D341Med (cell line): ENCODE results near the gene MBD6.
A peak's percentile ranks its signal among the peaks of the same experiment; 100 is the strongest.
"Not testable (repeated sequence)": the region's sequence is repeated elsewhere in the genome, so short reads cannot be mapped to it uniquely, and the experiment has no call there.

Experiments used
- DNase-seq: peaks from one replicate; pipeline ENCODE4 v3.0.0; 2012; ENCODE audit warnings: low spot score

The MBD6 gene

DNA sequence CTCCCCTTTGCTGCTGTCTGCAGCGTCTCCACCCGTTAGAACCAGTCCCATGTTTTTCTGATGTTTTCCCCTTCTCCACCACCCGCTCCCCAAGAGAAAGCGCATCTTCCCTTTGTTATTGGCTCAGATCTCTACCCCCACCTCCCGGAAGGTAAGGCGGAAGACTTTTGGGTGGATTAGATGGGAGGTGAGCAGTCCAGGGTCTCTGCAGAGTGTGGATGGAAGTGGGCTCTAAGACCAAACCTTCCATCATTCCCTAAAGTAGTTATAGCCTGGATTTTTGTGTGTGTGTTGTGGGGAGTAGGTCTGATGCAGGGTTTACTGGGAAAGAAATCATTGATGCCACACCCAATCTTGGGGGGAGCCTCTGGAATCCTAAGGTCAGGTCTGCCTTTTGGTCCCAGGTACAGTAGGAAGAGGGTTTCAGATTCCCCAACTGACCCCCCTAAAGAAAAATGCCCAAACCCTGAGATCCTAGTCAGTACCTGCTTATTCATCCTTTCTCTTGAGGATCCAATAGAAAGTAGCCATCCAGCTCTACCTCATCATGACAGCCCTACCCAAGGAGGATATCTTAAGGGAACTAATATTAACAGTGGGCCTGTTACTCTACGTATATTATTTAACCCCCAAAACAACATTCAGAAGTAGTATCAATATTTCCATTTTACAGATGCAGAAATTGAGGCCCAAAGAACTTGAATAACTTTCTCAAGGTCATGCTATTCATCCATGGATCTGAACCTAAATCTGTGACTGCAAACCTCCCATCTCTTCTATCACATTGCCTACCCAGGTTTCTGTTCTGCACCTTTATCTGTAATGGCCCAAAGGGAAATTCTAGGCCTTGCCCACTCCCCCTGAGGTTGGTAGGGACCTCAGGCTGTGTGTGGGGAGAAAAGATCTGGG, 28.3 kb downstream of the MBD6 start:
- DNase-seq, result no peak

DNA sequence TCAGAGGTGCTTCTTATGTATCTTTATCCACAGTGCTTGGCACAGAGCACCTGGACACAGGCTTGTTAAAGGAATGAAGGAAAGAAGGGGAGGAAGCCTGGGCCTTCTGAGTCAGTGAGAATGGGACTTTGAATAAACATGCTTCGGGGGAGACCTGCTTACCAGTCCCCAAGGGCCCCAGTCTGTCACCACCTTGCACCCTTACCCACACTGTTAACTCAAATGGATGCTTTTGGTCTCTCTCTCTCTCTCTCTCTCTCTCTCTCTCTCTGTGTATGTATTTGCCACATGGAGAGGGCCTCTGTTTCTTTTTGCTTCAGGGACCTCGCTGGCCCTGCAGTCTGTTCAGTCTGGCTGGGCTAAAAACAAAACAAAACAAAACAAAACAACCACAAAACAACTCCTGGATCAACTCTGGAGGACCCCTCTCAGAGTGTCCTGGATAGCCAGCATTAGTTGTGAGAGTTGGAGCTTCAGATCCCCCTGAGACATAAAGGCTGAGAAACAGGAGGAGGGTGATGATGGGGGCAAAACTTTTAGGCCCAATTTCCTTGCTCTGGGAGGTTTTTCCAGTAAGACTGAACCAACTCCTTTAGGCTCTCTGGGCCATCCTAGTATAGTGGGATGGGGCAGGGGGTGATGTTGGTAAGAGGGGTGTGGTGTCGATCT, 29.1 kb downstream of the MBD6 start:
- no peak for DNase-seq

DNA sequence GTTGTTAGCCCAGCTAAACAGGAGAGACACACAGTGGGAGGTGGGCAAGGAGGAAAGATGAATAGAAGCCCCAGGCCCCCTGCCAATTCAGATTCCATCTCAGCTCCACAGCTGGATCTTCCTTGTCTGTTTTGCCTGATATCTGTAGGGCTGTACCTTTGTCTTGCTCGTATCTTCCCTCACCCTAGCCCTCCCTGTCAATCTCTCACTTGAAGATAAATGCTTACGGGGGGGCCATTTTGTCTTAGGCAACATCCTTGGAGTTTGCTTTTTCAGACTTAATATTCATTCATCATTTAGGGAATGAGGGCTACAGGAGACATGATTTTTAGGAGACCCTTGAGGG, 29.7 kb downstream of the MBD6 start:
- DNase-seq, result no peak

DNA sequence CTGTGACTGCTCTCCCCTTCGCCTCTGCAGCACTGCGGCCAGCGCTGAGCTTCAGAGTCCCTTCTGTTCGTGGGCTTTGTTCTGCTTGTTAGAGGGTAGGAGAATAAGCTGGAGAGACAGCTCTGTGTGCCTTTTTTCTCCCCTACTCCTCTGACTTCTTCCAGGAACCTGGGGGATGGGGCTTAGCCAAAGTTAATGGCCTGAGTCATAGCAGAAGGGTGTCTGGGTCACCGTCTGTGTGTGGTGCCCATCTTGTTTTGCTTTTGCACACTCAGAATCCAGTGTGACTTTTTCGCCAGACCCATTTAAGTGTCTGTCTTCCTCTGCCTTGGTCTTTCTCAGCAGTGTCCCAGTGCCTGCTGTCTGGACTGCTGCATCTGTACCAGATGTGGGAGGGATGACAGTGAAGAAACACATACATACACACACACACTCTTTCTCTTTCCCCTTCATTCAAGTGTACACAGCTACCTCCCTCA, 30.2 kb downstream of the MBD6 start:
- no peak for DNase-seq

DNA sequence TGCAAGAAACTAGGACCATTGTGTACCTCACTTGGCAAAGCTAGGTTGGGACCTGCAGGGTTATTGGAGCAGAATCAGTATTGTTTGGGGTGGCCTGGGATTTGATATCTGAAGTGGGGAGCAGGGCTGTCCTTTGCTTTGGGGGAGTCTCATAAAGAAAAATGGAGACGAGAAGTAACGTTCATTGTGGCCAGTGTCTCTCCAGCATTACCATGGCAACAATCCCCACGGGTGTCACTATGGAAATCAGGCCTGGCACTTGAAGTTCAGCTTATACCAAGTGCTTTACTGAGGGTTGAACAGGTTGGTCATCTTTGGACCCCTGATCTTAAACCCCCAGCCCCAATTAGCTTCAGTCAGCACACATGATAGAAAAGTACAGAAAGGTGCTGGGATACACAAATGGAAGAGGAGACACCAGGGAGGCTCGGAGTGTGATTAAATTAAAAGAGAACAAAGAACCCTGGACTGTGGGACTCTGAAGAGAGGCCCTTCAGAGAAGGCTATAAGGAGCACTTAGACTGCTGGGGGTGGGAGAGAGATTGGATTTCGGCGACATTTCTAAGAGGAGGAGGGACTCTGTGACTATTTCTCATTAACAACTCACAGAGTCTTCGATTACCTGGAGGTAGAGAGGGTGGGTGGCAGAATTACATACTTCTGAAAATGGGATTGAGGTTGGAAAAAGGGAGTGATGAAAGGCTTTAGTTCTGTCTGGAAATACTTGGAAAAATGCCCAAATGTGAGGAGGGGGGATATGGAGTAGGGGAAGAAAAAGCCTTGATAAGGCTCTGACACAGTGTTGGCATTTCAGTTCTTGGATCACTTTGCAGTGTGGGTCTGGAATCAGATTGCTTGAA, 30.9 kb downstream of the MBD6 start:
- no peak for DNase-seq

DNA sequence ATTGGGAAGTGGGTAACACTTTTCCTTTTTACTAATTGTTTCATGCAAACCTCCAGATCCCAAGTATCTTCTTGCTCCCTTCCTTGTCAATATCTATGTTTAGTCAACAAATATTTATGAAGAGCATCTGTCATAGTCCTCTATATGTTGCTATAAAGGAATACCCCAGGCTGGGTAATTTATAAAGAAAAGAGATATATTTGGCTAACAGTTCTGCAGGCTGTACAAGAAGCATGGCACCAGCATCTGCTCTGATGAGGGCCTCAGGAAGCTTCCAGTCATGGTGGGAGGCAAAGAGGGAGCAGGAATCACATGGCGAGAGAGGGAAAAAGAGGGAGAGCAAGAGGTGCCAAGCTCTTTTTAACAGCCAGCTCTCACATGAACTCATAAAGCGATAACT, 31.8 kb downstream of the MBD6 start:
- no peak for DNase-seq

DNA sequence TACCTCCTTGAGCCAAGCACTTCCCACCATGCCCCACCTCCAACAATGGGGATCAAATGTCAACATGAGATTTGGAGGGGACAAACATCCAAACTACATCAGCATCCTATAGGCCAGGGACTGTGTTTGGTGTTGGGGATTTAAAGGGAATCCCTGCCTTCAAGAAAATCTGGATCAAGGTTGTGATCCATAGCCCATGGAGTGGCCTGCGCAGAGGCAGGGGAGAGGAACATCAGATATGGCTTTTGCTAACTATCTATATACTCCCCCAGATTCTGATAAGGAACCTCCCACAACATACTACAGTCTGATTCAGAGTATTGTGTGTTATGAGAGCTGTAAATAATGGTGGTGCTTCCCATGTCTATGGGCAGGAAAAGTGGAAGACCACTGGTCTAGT, 32.3 kb downstream of the MBD6 start:
- no peak for DNase-seq

DNA sequence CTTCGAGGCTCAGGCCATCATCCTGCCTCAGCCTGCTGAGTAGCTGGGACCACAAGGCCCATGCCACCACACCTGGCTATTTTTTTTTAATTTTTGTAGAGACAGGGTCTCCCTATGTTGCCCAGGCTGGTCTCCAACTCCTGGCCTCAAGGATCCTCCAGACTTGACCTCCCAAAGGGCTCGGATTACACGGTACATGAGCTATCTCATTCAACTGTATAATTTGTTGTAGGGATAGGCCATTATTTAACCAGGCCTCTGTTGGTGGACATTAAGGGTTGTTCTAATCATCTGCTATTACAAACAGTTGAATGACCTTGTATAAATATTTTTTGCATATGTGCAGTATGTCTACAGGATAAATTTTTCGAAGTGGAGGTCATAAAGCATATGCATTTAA, 36.2 kb downstream of the MBD6 start:
- no peak for DNase-seq

DNA sequence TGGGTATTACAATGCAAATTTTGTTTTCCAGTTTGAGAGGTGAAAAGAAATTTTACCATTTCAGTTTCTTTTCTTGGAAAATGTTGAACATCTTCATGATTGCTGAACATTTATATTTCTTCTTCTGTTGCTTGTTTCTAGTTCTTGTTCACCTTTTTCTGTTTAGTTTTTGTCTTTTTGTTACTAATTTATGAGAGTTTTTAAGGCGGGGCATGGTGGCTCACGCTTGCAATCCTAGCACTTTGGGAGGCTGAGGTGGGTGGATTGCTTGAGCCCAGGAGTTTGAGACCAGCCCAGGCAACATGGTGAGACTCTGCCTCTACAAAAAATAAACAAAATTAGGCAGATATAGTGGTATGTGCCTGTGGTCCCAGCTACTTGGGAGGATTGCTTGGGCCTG, 37.9 kb downstream of the MBD6 start:
- DNase-seq, result no peak

DNA sequence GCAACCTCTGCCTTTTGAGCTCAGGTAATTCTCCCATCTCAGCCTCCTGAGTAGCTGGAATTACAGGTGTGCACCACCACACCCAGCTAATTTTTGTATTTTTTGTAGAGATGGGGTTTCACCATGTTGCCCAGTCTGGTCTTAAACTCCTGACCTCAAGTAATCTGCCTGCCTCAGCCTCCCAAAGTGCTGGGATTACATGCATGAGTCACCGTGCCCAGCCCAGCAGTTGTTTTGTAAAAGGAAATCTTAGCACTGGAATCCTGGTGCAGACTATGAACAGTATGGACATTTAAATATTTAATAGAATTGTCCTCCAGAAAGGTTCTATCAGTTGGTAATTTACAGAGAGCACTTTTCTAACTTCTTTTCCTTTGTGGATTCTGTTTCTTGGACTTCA, 38.5 kb downstream of the MBD6 start:
- not testable (repeated sequence) for DNase-seq

DNA sequence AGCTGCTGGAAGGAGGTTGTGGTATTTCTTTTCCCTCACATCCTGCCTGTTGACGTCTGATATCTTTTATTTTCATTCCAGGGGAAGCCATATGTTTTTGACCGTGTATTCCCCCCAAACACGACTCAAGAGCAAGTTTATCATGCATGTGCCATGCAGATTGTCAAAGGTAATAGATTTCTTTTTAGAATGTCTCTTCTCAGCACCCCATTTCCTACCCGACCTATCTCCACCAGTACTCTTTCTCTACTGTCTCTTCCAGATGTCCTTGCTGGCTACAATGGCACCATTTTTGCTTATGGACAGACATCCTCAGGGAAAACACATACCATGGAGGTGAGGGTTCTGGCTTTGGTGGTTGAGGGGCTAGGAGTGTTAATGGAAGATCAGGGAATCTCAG, 40.7 kb downstream of the MBD6 start:
- DNase-seq, result no peak

DNA sequence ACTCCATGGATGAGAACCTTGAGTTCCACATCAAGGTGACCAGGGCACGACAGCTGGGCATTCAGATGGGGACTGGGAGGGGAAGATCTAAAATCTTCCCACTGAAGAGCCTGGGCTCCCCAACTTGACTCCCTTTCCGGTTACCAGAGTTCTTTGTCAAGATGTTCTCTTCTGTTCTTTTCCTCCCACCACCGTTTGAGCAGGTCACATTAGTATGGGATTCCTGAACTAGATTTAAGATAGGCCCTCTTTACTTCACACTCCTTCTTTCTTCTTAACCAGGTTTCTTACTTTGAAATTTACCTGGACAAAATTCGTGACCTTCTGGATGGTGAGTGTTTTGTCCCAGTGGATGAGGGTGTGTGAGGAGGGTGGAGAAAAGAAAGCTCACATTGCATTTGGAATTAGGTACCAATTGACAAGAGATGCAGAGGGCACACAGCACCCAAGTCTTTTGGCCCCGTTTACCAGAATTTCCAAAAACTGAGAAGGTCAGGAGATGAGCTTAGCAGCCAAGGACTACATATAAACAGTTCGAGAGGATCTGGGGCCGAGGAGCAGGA, 41.6 kb downstream of the MBD6 start:
- no peak for DNase-seq

DNA sequence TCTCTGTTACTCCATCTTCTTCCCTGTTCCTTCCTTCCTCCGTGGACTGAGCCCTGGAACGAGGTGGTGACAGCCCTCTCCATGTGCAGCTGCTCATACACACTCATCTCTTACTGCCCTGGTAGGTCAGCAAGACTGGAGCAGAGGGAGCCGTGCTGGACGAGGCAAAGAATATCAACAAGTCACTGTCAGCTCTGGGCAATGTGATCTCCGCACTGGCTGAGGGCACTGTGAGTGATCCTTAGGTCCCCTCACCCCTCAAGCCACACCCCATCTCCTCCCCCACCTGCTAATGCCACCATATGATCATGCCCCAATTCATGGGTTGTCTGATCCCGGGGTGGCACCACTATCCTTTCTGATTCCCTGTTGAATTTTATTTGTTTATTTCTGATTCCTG, 46.2 kb downstream of the MBD6 start:
- DNase-seq, result no peak

DNA sequence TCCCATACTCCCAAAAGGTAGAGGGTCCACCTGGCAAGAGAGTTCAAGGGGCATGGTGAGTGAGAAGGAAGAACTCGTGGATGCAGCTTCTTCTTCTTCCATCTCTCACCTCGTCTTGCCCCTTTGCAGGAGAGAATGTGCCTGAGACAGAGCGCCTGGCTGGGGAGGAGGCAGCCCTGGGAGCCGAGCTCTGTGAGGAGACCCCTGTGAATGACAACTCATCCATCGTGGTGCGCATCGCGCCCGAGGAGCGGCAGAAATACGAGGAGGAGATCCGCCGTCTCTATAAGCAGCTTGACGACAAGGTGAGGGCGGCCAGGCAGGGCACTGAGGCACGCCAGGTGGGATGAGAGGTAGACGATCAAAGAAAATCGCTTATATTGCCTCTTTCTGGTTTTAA, 47.2 kb downstream of the MBD6 start:
- peak; percentile 25 for DNase-seq

DNA sequence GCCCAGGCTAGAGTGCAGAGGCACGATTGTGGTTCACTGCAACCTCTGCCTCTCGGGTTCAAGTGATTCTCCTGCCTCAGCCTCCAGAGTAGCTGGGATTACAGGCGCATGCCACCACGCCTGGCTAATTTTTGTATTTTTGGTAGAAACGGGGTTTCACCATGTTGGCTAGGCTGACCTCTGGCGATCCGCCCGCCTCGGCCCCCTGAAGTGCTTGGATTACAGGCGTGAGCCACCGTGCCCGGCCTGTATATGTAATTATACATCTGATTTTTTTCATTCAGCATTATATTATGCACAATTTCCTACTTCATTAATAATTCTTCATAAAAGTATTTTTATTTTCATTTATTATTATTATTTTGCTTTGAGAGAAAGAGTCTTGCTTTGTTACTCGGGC, 47.8 kb downstream of the MBD6 start:
- not testable (repeated sequence) for DNase-seq

DNA sequence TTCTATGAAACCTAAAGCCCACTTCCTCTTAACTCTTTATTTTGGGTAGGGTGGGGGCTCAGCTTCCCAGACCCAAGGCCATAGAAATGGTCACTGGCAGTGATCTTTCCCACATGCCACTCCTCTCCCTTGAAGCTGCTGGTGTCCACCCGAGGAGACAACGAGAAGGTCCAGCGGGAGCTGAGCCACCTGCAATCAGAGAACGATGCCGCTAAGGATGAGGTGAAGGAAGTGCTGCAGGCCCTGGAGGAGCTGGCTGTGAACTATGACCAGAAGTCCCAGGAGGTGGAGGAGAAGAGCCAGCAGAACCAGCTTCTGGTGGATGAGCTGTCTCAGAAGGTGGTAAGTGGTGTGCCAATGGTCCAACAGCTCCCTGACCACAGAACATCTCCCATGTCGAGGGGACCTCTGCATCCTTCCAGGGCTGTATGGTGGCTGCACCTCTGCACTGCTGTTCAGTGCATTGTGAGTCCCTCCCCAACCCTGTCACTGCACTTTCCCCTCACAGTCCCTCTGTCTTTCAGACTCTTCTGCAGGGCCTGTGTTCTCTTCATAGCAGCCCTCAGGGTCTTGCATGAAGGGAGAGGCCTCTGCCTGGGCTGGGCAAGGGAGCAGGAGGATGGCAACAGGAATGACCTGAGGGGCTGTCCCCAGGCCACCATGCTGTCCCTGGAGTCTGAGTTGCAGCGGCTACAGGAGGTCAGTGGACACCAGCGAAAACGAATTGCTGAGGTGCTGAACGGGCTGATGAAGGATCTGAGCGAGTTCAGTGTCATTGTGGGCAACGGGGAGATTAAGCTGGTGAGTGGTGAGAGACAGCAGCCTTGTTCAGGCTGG, 49.5 kb downstream of the MBD6 start:
- no peak for DNase-seq

DNA sequence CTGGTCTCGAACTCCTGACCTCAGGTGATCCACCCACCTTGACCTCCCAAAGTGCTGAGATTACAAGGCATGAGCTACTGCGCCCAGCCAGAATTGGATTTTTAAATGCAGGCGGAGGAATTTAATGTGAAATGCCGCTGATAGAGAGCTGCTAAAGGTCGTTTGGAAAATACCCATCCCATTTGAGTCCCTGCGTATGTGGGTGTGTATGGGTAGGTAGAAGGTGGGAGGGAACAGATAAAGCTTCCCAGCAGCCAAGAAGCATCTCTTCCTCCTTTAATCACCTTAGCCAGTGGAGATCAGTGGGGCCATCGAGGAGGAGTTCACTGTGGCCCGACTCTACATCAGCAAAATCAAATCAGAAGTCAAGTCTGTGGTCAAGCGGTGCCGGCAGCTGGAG, 52.2 kb downstream of the MBD6 start:
- DNase-seq, result no peak

DNA sequence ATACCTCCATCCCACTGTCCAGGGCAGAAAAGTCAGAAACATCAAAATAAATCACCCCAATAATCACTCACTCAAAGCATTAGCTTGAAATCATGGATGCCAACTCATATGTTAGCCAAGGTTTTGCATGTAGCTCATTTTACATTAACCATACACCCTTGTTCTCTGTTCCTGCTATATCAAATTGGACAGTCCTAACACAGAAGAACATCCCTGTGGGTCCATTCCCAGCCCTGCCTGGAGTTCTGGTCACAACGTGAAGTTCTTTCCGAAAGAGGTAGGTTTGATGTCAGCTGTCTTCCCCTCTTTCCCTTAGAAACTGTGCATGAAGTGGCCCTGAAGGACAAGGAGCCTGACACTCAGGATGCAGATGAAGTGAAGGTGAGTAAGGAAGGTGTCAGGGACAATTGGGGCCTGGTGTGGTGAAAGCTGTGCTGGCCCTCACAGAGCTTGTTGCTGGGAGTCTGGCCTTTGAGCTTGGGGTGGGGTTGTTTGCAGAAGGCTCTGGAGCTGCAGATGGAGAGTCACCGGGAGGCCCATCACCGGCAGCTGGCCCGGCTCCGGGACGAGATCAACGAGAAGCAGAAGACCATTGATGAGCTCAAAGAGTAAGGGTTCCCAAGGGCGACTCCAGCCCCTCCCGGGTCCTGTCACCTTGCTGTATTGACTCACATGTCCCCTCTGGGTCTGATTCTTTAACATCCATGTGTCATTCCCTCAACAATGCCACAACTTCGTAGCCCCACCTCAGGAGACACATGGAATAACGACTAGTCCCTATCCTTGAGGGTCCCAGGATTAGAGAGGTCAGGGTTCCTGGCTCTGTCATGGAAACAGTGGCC, 53.4 kb downstream of the MBD6 start:
- no peak for DNase-seq

DNA sequence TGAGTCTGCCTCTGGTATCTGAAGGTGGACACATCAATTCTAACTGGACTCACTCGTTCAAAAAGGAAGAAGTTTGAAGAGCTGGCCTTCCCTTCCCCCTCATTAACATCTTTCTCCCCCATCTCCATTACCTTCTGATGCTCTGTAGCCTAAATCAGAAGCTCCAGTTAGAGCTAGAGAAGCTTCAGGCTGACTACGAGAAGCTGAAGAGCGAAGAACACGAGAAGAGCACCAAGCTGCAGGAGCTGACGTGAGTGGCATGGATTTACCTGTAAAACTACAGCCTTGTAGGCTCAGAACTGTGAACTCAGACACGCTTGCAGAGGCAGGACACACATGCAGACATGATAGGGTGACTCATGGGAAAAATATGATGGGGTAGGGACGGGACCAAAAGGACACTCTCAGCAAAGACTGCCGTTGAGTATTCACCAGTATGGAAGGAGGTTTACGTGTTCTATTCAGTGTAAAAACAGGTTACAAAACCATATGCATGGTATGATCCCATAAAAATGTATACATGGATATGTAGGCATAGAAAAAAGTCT, 54.1 kb downstream of the MBD6 start:
- no peak for DNase-seq
